ENCODE data around the gene ARHGAP33. TPM values are rescaled to one million over a fixed set of nuclear protein-coding genes. Genes with fewer than 3 reads are reported as not detected.

ARHGAP33 gene
- total and polyA plus RNA-seq, 2 donors (not counting 1 experiment from before 2014, with no cell fraction given), result 0.58 to 2.3 TPM

- no peak for TF ChIP-seq EZH2 (IDR thresholded peaks at IDR 0.05; ENCODE audit: low read length, missing control alignments)
- TF ChIP-seq, protein P1, sequence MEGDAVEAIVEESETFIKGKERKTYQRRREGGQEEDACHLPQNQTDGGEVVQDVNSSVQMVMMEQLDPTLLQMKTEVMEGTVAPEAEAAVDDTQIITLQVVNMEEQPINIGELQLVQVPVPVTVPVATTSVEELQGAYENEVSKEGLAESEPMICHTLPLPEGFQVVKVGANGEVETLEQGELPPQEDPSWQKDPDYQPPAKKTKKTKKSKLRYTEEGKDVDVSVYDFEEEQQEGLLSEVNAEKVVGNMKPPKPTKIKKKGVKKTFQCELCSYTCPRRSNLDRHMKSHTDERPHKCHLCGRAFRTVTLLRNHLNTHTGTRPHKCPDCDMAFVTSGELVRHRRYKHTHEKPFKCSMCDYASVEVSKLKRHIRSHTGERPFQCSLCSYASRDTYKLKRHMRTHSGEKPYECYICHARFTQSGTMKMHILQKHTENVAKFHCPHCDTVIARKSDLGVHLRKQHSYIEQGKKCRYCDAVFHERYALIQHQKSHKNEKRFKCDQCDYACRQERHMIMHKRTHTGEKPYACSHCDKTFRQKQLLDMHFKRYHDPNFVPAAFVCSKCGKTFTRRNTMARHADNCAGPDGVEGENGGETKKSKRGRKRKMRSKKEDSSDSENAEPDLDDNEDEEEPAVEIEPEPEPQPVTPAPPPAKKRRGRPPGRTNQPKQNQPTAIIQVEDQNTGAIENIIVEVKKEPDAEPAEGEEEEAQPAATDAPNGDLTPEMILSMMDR (conservative IDR thresholded peaks at IDR 0.05 in 1 of 2, IDR thresholded peaks at IDR 0.05 in 1 of 2; ENCODE audit: low read depth in 1 of 2, low read length in 2 of 2), result no peak
- no peak overlapping the region for H3K27ac ChIP-seq (ENCODE audit: insufficient read depth, low read length)
- H4K20me1 ChIP-seq (ENCODE audit: control insufficient read depth, extremely low read depth, insufficient read depth, low read length), result no peaks in the 10 kb centered on the region
- DNase-seq (ENCODE audit: low read depth in 2 of 2), result no peak
- no peaks in the 10 kb centered on the region for H3K36me3 ChIP-seq (ENCODE audit: control insufficient read depth, insufficient read depth, low read length)
- no peak overlapping the region for H2AFZ ChIP-seq (ENCODE audit: low read length)
- no peak overlapping the region for H3K4me2 ChIP-seq (ENCODE audit: extremely low read depth, insufficient read depth, low read length)
- H3K79me2 ChIP-seq (ENCODE audit: control insufficient read depth, insufficient read depth, low read length), result no peaks in the 10 kb centered on the region
- H3K4me3 ChIP-seq (replicated peaks in 1 of 4; ENCODE audit: control extremely low read depth in 1 of 4, insufficient read depth in 1 of 4, low read depth in 3 of 4, low read length in 4 of 4), result no peak overlapping the region
- no peaks in the 10 kb centered on the region for H3K27me3 ChIP-seq (ENCODE audit: control insufficient read depth, insufficient read depth, low read length)
- H3K4me1 ChIP-seq (ENCODE audit: control insufficient read depth, extremely low read depth, insufficient read depth, low read length), result no peaks in the 10 kb centered on the region
- H3K9me3 ChIP-seq (ENCODE audit: control insufficient read depth, insufficient read depth, low read depth, low read length), result no peaks in the 10 kb centered on the region
- no peak overlapping the region for H3K9ac ChIP-seq (ENCODE audit: insufficient read depth, low read length)
These were observed 43.1 kb downstream of the ARHGAP33 start for GRCh38 chr19:35818445-35818844.

DNA sequence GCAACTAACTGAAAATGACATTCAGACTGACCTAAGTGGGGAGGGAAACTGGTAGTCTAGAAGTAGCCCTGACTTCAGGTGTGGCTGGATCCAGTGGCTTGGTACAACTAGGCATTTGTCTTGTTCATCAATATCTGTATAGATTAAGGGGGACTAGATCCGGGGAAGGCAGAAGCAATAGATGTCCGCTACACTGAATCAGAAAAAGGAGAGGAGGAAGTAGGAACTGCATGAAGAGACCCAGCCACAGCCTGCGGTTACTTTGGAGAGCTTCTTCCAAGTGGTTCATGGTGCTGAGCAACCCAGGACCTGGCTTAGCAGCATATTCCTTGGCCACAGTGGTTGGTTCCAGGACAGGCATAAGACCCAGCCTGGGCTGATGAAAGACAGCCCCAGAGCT lies 47.2 kb downstream of the ARHGAP33 start:
- no peak overlapping the region for H3K9ac ChIP-seq (ENCODE audit: insufficient read depth, low read length)
- DNase-seq (ENCODE audit: low read depth in 2 of 2), result no peak
- no peaks in the 10 kb centered on the region for H3K27me3 ChIP-seq (ENCODE audit: control insufficient read depth, insufficient read depth, low read length)
- H3K4me1 ChIP-seq (ENCODE audit: control insufficient read depth, extremely low read depth, insufficient read depth, low read length), result no peaks in the 10 kb centered on the region
- H3K27ac ChIP-seq (ENCODE audit: insufficient read depth, low read length), result no peak overlapping the region
- no peaks in the 10 kb centered on the region for H4K20me1 ChIP-seq (ENCODE audit: control insufficient read depth, extremely low read depth, insufficient read depth, low read length)
- H3K4me2 ChIP-seq (ENCODE audit: extremely low read depth, insufficient read depth, low read length), result no peak overlapping the region
- no peak for TF ChIP-seq EZH2 (IDR thresholded peaks at IDR 0.05; ENCODE audit: low read length, missing control alignments)
- TF ChIP-seq, protein P1 (conservative IDR thresholded peaks at IDR 0.05 in 1 of 2, IDR thresholded peaks at IDR 0.05 in 1 of 2; ENCODE audit: low read depth in 1 of 2, low read length in 2 of 2), result no peak
- H3K9me3 ChIP-seq (ENCODE audit: control insufficient read depth, insufficient read depth, low read depth, low read length), result no peaks in the 10 kb centered on the region
- H3K36me3 ChIP-seq (ENCODE audit: control insufficient read depth, insufficient read depth, low read length), result no peaks in the 10 kb centered on the region
- H3K4me3 ChIP-seq (replicated peaks in 1 of 4; ENCODE audit: control extremely low read depth in 1 of 4, insufficient read depth in 1 of 4, low read depth in 3 of 4, low read length in 4 of 4), result no peak overlapping the region
- H3K79me2 ChIP-seq (ENCODE audit: control insufficient read depth, insufficient read depth, low read length), result no peaks in the 10 kb centered on the region
- no peak overlapping the region for H2AFZ ChIP-seq (ENCODE audit: low read length)

GRCh38 chr19:35824150-35824549 lies 48.8 kb downstream of the ARHGAP33 start:
- no peaks in the 10 kb centered on the region for H3K36me3 ChIP-seq (ENCODE audit: control insufficient read depth, insufficient read depth, low read length)
- H3K79me2 ChIP-seq (ENCODE audit: control insufficient read depth, insufficient read depth, low read length), result no peaks in the 10 kb centered on the region
- no peaks in the 10 kb centered on the region for H4K20me1 ChIP-seq (ENCODE audit: control insufficient read depth, extremely low read depth, insufficient read depth, low read length)
- H2AFZ ChIP-seq (ENCODE audit: low read length), result no peak overlapping the region
- H3K4me2 ChIP-seq (ENCODE audit: extremely low read depth, insufficient read depth, low read length), result no peak overlapping the region
- no peaks in the 10 kb centered on the region for H3K9me3 ChIP-seq (ENCODE audit: control insufficient read depth, insufficient read depth, low read depth, low read length)
- no peaks in the 10 kb centered on the region for H3K4me1 ChIP-seq (ENCODE audit: control insufficient read depth, extremely low read depth, insufficient read depth, low read length)
- no peak overlapping the region for H3K4me3 ChIP-seq (replicated peaks in 1 of 4; ENCODE audit: control extremely low read depth in 1 of 4, insufficient read depth in 1 of 4, low read depth in 3 of 4, low read length in 4 of 4)
- H3K9ac ChIP-seq (ENCODE audit: insufficient read depth, low read length), result no peak overlapping the region
- H3K27me3 ChIP-seq (ENCODE audit: control insufficient read depth, insufficient read depth, low read length), result no peaks in the 10 kb centered on the region
- no peak for DNase-seq (ENCODE audit: low read depth in 2 of 2)
- TF ChIP-seq, protein P1 (conservative IDR thresholded peaks at IDR 0.05 in 1 of 2, IDR thresholded peaks at IDR 0.05 in 1 of 2; ENCODE audit: low read depth in 1 of 2, low read length in 2 of 2), result no peak
- no peak for TF ChIP-seq EZH2 (IDR thresholded peaks at IDR 0.05; ENCODE audit: low read length, missing control alignments)
- H3K27ac ChIP-seq (ENCODE audit: insufficient read depth, low read length), result no peak overlapping the region
